ENCODE data around the gene ANKS1A.

GRCh38 chr6:34851361-34851760 lies 37.7 kb upstream of the ANKS1A start:
- TF ChIP-seq ZNF114 (tag by site-specific recombination; IDR thresholded peaks at IDR 0.05) (no peak), CTCF (tag by site-specific recombination; IDR thresholded peaks at IDR 0.05) (no peak), RBAK (tag by site-specific recombination; IDR thresholded peaks at IDR 0.05) (no peak), ZNF704 (tag by site-specific recombination; IDR thresholded peaks at IDR 0.05) (no peak), ZNF184 (tag by site-specific recombination; IDR thresholded peaks at IDR 0.05) (no peak), ZNF501 (tag by site-specific recombination; IDR thresholded peaks at IDR 0.05) (no peak)

Data from HEK293 (cell line).